Measurements from ENCODE around the gene SMARCD1.

- TF ChIP-seq CTCF (IDR thresholded peaks at IDR 0.05): no peak
- TF ChIP-seq EP300 (IDR thresholded peaks at IDR 0.05): no peak
These were observed 42.4 kb downstream of the SMARCD1 start for GRCh38 chr12:50127546-50127945.

Measured in upper lobe of left lung (tissue), 4 donors.